ENCODE measurements around the gene CIB4.

The CIB4 gene

DNA sequence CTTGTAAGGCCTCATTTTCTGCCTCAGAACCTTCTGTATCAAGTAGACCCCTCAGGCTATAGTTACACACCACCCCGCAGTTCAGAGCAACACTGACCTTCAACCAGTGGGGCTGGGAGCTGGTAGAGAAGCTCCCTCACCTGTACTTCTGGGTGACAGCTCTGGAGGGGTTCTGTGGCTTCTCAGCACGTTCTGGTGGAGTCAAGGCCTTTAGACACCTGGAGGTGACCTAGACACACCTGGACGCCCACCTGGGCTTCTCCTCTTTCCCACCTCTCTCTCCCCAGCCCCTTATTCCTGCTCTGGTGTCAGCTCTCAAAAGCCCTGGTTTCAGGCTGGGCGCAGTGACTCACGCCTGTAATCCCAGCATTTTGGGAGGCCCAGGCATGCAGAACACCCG, 7.3 kb upstream of the CIB4 start:
- TF ChIP-seq JUND (IDR thresholded peaks at IDR 0.05; ENCODE audit: low read depth): no peak
- no peak for DNase-seq (ENCODE audit: low read depth in 1 of 2, low spot score in 1 of 2)
- in situ Hi-C loops (cut with HindIII; ENCODE audit: low pct_unique_long_range_greater_than_20kb, low sequenced_read_pairs): no loop called here

DNA sequence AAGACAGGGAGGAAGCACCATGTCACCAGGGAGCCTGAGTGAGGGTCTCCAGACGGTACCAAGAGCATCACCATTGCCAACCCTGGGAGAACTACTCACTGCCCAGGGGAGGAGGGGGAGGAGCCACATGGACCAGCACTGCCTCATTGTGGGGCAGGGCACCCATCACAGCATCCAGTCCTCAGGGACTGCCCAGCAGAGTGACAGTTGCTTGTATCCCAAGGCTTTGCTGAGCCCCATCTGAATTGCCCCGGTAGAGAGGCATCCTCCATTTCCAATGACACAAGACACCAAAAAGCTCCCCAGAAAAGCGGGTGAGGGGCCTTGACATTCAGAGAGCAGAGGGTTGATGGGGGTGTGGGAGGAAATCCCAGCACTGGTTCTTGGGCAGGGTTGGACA, 6.8 kb upstream of the CIB4 start:
- TF ChIP-seq JUND (IDR thresholded peaks at IDR 0.05; ENCODE audit: low read depth): no peak
- DNase-seq (ENCODE audit: low read depth in 1 of 2, low spot score in 1 of 2): no peak
- in situ Hi-C loops (cut with HindIII; ENCODE audit: low pct_unique_long_range_greater_than_20kb, low sequenced_read_pairs): no loop called here

DNA sequence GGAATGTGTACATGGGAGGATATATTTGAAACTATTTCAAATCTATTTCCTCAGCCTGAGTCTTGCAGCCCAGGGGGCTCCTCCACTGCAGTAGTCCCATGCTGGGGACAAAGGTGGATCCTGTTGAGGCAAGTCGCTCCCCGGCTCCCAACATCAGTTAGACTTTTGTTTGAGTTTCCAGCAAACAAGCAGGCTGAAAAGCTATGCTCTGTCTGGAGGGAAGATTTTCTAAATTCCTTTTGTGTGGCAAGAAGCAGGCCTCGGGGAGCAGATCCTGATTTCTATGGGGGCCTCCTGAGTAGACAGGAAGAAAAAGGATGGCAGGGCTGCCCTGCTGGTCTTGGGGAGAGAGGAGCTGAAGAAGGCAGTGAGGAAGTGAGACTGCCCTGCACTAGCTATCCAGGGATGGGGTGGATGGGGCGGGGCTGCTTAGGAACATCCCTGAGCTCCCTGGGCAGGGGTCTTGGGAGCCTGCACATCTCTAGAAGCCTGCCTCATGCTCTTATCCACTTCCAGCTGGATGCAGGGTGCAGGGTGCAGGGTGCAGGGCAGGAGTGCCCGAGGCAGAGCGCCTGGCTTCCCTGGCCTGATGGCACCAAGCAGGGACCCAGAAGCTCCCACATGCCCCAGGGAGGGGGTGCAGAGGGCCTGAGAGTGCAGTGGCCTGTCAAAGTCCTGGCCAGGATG, 6.0 kb upstream of the CIB4 start:
- no peak for DNase-seq (ENCODE audit: low read depth in 1 of 2, low spot score in 1 of 2)
- no peak for TF ChIP-seq JUND (IDR thresholded peaks at IDR 0.05; ENCODE audit: low read depth)
- in situ Hi-C loops (cut with HindIII; ENCODE audit: low pct_unique_long_range_greater_than_20kb, low sequenced_read_pairs): no loop called here

DNA sequence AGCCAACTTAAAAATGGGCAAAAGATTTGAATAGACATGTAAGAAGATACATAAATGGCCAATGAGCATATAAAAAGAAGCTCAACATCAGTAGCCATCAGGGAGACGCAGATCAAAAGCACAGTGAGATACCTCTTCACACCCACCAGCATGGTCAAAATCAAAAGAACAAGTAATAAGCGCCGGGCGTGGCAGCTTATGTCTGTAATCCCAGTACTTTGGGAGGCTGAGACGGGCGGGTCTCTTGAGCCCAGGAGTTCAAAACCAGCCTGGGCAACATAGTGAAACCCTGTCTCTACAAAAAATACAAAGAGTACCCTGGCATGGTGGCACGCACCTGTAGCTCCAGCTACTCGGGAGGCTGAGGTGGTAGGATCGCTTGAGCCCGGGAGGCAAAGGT, 4.6 kb upstream of the CIB4 start:
- DNase-seq (ENCODE audit: low read depth in 1 of 2, low spot score in 1 of 2): no peak
- no peak for TF ChIP-seq JUND (IDR thresholded peaks at IDR 0.05; ENCODE audit: low read depth)
- in situ Hi-C loops (cut with HindIII; ENCODE audit: low pct_unique_long_range_greater_than_20kb, low sequenced_read_pairs): no loop called here

DNA sequence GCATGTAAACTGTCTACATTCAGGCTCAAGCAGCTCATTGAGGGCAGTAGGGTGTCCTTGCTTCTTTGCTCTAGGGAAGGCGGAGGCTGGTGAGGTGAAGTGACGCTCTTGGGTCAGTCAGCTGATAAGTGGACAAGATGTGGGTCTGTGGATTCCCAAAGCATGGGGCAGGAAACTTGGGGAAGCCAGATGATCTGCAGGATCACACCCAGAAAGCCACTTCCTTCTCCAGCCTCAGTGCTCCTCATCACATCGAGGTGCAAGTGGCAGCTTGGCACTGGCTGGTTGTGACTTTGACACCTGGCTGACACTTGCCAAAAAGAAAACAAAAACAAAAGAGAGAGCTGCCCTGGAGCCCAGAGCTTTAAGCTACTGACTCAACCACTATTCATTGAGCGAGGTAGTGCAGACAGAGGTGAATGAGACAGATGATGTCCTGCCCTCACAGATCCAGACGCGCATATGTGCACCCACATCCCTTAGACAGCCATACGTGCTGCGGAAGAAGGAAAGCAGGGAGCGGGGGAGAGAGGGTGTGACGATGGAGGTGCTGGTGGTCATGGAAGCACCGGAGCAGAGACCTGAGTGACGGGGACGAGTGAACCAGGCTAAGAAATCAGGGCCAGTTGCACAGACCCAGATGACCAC, 3.1 kb upstream of the CIB4 start:
- in situ Hi-C loops (cut with HindIII; ENCODE audit: low pct_unique_long_range_greater_than_20kb, low sequenced_read_pairs): no loop called here
- DNase-seq (ENCODE audit: low read depth in 1 of 2, low spot score in 1 of 2): no peak
- TF ChIP-seq JUND (IDR thresholded peaks at IDR 0.05; ENCODE audit: low read depth): no peak

DNA sequence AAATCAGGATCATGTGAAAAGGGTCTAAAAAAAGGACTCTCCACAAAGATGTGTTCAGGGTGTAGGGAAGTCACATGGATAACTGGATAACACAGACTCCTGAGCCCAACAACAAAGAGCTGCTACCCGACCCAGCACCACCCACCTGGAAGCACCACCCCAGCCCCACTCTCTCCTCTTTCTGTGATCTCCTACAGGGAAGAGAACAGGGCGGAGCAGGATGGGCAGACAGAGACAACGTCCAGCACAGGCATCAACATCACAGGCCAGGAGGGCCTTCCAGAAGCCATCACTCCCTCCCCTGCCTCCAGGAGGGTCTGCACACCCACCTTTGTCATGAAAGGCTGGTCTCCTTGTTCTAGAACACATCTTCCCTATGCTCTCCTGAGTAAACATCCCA, 1.3 kb upstream of the CIB4 start:
- TF ChIP-seq JUND (IDR thresholded peaks at IDR 0.05; ENCODE audit: low read depth): no peak
- no peak for DNase-seq (ENCODE audit: low read depth in 1 of 2, low spot score in 1 of 2)
- in situ Hi-C loops (cut with HindIII; ENCODE audit: low pct_unique_long_range_greater_than_20kb, low sequenced_read_pairs): no loop called here

DNA sequence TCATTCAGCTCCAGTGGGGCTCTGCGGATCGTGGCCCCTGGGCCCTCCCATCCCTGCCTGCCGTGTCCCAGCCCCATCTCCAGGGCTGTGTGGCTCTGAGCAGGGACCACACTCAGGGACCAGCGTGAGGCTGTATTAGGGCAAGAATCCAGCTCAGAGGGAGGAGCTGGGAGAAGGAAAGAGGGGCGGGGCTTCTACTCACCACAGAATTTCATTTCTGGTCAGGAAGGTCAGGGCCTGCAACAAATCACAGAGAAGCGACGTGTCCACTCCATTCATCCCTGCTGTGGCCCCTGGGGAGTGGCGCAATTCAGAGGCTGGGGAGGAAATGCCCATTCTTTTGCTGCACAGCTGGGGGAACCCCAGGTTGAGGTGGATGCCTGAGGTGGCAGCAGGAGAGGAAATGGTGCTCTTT, 828 bp downstream of the CIB4 start:
- peak in 1 of 2 experiments; percentile 36 for DNase-seq (ENCODE audit: low read depth in 1 of 2, low spot score in 1 of 2)
- no peak for TF ChIP-seq JUND (IDR thresholded peaks at IDR 0.05; ENCODE audit: low read depth)
- in situ Hi-C loops (cut with HindIII; ENCODE audit: low pct_unique_long_range_greater_than_20kb, low sequenced_read_pairs): no loop called here

DNA sequence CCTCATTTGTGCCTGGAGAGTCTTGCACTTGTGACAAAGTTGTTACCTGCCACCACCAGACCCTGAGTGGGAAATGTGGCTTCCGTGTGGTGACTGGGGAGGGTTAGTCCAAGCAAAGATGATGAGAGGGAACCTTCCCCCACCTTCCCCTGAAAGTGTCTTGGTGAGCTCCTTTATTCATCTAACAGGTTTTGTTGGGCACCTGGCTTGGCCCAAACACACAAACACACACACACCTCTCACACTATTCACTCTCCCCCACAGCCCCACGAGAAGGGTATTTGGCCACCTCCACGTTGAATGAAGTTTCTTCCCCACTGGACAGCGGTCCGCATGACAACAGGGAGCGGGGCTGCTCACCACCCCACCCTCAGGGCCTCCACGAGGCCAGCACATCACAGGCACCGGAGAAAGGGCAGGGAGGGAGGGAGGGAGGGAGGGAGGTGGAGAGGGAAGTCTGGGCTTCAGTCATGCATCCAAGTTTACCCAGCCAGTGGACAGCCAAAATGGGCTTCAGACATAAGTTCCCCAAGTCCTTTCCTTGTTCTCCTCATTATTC, 1.4 kb downstream of the CIB4 start:
- no peak for TF ChIP-seq JUND (IDR thresholded peaks at IDR 0.05; ENCODE audit: low read depth)
- in situ Hi-C loops (cut with HindIII; ENCODE audit: low pct_unique_long_range_greater_than_20kb, low sequenced_read_pairs): no loop called here
- no peak for DNase-seq (ENCODE audit: low read depth in 1 of 2, low spot score in 1 of 2)

DNA sequence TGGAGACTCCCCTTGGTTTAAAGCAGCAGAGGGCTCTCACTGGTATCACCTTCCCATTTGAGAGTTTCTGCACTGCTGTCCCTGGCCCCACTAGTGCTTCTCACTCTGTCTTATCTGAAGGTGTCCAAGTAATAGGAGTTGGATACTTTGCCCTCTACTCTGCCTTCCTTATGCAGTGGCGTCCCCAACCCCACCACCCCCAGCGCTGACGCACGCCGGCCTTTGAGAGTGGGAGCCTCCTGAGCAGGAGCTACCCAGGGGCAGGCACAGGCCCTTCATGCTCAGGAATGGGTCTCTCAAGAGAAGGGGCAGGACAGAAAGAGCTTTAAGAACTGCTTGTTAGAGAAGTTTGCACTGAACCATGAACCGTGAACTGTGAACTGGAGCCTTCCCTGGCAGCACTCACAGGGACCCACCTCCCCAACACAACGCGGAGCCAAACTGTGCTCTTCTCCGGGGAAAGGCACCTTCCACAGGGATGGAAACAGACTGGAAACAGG, 3.3 kb downstream of the CIB4 start:
- DNase-seq (ENCODE audit: low read depth in 1 of 2, low spot score in 1 of 2): no peak
- in situ Hi-C loops (cut with HindIII; ENCODE audit: low pct_unique_long_range_greater_than_20kb, low sequenced_read_pairs): no loop called here
- no peak for TF ChIP-seq JUND (IDR thresholded peaks at IDR 0.05; ENCODE audit: low read depth)

DNA sequence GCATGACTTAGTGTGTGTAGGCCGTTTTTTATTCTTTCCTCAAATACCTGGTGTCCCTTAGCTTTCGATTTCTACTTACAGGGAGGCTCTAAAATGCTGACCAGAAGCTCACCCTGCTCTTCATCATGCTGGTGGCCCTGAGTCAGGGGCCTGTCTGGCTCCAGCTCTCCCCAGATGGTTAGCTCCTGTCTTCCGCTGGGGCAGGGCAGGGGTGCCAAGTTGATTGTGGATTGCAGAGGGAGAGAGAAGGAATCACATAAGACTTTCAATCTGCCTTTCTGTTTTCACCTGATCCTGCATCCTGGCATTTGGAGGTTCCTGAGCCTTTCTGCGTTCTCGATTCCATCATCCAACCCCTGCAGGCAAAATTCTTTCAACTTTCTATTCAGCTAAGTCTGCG, 4.2 kb downstream of the CIB4 start:
- DNase-seq (ENCODE audit: low read depth in 1 of 2, low spot score in 1 of 2): no peak
- in situ Hi-C loops (cut with HindIII; ENCODE audit: low pct_unique_long_range_greater_than_20kb, low sequenced_read_pairs): no loop called here
- TF ChIP-seq JUND (IDR thresholded peaks at IDR 0.05; ENCODE audit: low read depth): no peak

DNA sequence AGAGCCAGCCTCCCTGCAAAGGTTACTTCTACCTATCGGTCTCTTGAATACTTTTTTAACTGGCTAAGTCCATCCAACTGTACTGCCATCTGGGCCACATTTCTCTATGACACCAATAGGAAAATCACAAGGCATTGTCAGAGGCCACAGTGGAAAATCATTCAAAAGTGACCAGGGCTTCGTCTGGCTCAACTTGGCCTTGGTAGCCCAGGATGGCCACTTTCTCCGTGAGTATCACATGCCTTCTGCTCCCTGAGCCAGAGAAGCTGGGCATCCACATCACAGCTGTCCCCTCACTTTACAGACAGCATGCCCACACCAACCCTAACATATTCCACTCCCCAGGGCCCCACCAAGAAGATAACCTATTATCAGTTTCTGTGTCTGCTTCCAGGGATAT, 5.8 kb downstream of the CIB4 start:
- DNase-seq (ENCODE audit: low read depth in 1 of 2, low spot score in 1 of 2): no peak
- no peak for TF ChIP-seq JUND (IDR thresholded peaks at IDR 0.05; ENCODE audit: low read depth)
- in situ Hi-C loops (cut with HindIII; ENCODE audit: low pct_unique_long_range_greater_than_20kb, low sequenced_read_pairs): no loop called here

DNA sequence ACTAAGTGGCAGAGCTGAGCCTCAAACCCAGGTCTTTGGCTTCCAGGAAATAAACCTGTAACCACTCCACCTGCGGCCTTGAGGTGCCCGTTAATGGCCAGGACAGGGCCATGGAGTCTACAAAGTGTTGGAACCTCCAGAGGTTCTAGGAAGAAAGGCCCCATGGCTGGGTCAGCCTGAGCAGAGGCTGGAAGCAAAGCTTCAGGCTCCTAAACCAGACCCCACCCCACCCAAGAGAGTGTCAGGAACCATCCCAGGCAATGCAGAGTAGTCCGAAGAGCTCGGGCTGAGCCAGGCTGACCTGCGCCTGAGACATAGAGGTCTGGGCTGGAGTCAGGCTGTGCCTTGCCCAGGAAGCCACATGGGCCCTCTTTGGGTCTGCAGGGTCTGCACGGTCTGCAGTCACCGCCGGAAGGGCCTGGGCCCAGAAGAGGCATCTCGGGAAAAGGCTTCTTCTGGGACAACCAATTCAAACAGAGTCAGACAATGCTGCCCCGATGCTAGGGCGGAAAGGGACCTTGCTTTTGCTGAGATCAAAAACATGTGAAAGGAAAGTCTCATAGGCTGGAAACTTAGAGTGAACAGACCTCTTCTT, 6.4 kb downstream of the CIB4 start:
- no peak for TF ChIP-seq JUND (IDR thresholded peaks at IDR 0.05; ENCODE audit: low read depth)
- in situ Hi-C loops (cut with HindIII; ENCODE audit: low pct_unique_long_range_greater_than_20kb, low sequenced_read_pairs): no loop called here
- no peak for DNase-seq (ENCODE audit: low read depth in 1 of 2, low spot score in 1 of 2)

DNA sequence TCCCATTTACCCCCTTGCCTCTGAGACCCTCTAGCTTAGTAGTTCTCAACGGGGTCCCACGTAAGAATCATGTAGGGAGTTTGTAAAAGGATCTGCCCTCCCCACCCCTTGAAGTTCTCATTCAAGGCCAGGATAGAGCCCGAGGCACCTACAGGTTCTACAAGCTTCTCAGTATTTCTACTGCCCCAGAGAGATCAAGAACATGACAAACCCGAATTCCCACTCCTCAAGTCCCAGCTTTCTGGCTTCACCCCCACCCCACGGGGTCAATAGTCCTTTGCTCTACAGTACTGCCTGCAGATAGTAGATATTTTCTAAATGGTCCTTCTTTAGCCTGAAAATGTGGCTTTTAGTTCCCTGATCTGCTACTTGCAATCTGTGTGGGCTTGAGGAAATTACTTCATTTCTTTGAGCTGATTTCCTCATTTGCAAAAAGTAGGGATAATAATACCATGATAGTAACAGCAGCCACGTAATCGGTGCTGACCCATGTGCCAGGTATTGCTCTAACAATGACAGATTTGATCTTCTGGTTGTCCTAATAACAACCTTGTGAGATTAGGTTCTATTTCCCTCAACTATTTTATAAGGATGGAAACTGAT, 7.1 kb downstream of the CIB4 start:
- TF ChIP-seq JUND (IDR thresholded peaks at IDR 0.05; ENCODE audit: low read depth): no peak
- DNase-seq (ENCODE audit: low read depth in 1 of 2, low spot score in 1 of 2): peak in 1 of 2 experiments; percentile 54
- in situ Hi-C loops (cut with HindIII; ENCODE audit: low pct_unique_long_range_greater_than_20kb, low sequenced_read_pairs): no loop called here

Measured in T47D (cell line).